Measurements from ENCODE around the gene AKT2.
"Not testable (repeated sequence)": the region's sequence is repeated elsewhere in the genome, so short reads cannot be mapped to it uniquely, and the experiment has no call there.

AKT2 gene

GRCh38 chr19:40284501-40285352, at the start of gene AKT2:
Gene AKT2 (minus strand): TSS chr19:40285345. CDS start chr19:40265267, 20,078 bp downstream.
- no peak for DNase-seq (ENCODE audit: low read depth)

GRCh38 chr19:40333083-40333482, 47.9 kb upstream of the AKT2 start:
- DNase-seq (ENCODE audit: low read depth) = not testable (repeated sequence)

- no peak for DNase-seq (ENCODE audit: low read depth)
These were observed 47.5 kb upstream of the AKT2 start for GRCh38 chr19:40332669-40333068.

GRCh38 chr19:40331052-40331451, 45.9 kb upstream of the AKT2 start:
- DNase-seq (ENCODE audit: low read depth) = no peak

GRCh38 chr19:40326201-40326600, 41.1 kb upstream of the AKT2 start:
- no peak for DNase-seq (ENCODE audit: low read depth)

- DNase-seq (ENCODE audit: low read depth) = no peak
These were observed 38.6 kb upstream of the AKT2 start for GRCh38 chr19:40323705-40324104.

- no peak for DNase-seq (ENCODE audit: low read depth)
These were observed 37.9 kb upstream of the AKT2 start for GRCh38 chr19:40322951-40323615.

- no peak for DNase-seq (ENCODE audit: low read depth)
These were observed 37.1 kb upstream of the AKT2 start for GRCh38 chr19:40322271-40322610.

GRCh38 chr19:40321566-40322270, 36.6 kb upstream of the AKT2 start:
- no peak for DNase-seq (ENCODE audit: low read depth)

GRCh38 chr19:40321076-40321475, 35.9 kb upstream of the AKT2 start:
- no peak for DNase-seq (ENCODE audit: low read depth)

- no peak for DNase-seq (ENCODE audit: low read depth)
These were observed 35.4 kb upstream of the AKT2 start for GRCh38 chr19:40320558-40320935.

- no peak for DNase-seq (ENCODE audit: low read depth)
These were observed 32.2 kb upstream of the AKT2 start for GRCh38 chr19:40317338-40317737.

- no peak for DNase-seq (ENCODE audit: low read depth)
These were observed 30.8 kb upstream of the AKT2 start for GRCh38 chr19:40315812-40316470.

GRCh38 chr19:40314656-40315055, 29.5 kb upstream of the AKT2 start:
- DNase-seq (ENCODE audit: low read depth) = no peak

- no peak for DNase-seq (ENCODE audit: low read depth)
These were observed 28.3 kb upstream of the AKT2 start for GRCh38 chr19:40313229-40313983.

- no peak for DNase-seq (ENCODE audit: low read depth)
These were observed 27.4 kb upstream of the AKT2 start for GRCh38 chr19:40312533-40312932.

GRCh38 chr19:40309666-40310065, 24.5 kb upstream of the AKT2 start:
- no peak for DNase-seq (ENCODE audit: low read depth)

- peak; percentile 78 for DNase-seq (ENCODE audit: low read depth)
These were observed 20.3 kb upstream of the AKT2 start for GRCh38 chr19:40305403-40305802.

- DNase-seq (ENCODE audit: low read depth) = no peak
These were observed 19.2 kb upstream of the AKT2 start for GRCh38 chr19:40304306-40304705.

GRCh38 chr19:40303765-40304164, 18.6 kb upstream of the AKT2 start:
- DNase-seq (ENCODE audit: low read depth) = no peak

GRCh38 chr19:40302224-40303011, 17.3 kb upstream of the AKT2 start:
- no peak for DNase-seq (ENCODE audit: low read depth)

Measured in non-pigmented ciliary epithelial cell (primary cell).